Amniotic stem cell (primary cell): ENCODE data around the gene BRIP1.
"Not testable (repeated sequence)": the region's sequence is repeated elsewhere in the genome, so short reads cannot be mapped to it uniquely, and the experiment has no call there.

Experiments
- DNase-seq: peaks from one replicate; lab custom pipeline; 2025; lab: John Stamatoyannopoulos, UW

The BRIP1 gene

DNA sequence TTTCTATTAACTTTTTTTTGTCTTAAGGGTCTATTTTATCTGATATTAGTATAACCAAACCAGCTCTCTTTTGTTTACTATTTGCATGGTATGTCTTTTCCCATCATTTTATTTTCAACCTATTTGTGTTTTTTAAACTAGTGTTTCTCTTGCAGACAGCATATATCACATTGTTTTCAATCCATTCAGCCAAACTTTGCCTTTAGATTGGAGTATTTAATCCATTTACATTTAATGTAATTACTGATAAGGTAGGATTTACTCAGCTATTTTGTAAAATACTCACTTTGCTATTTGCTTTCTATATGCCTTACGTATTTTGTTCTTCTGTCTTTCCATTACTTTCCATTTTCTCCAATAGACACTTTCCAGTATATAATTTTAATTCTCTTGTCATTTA is 164.3 kb downstream of the BRIP1 start:
- no peak for DNase-seq

DNA sequence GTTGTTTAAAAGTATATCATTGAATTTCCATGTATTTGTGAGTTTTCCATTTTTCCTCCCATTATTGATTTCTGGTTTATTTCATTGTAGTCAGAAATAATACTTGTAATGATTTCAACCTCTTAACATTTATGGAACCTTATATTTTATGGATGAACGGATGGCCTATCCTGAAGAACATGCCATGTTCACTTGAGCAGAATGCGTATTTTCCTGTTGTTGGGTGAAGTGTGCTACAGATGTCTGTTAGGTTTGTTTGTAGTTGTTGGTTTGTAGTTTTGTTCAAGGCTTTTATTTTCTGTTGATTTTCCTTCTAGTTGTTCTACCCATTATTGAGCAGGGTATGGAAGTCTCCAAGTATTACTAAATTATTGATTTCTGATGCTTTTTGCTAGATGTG is 165.1 kb downstream of the BRIP1 start:
- DNase-seq: no peak

- no peak for DNase-seq
These were observed 167.5 kb downstream of the BRIP1 start for GRCh38 chr17:61695779-61696337.

- DNase-seq: no peak
These were observed 169.2 kb downstream of the BRIP1 start for GRCh38 chr17:61694095-61694494.

DNA sequence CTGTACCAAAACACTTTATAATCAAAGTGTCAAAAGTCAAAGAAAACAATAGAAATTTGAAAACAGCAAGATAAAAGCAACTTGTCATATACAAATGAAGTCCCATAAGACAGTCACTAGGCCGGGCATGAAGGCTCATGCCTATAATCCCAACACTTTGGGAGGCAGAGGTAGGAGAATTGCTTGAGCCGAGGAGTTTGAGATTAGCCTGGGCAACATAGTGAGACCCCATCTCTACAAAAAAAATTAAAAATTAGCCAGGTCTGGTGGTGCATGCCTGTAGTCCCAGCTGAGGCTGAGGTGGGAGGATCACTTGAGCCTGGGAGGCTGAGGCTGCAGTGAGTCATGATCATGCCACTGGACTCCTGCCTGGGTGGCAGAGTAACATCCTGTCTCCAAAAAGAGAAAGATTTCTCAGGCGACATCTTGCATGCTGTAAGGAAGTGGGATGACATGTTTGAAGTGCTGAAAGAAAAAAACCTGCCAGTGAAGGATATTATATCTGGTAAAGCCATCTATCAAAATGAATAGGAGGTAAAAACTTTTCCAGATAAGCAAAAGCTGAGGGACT is 173.6 kb downstream of the BRIP1 start:
- DNase-seq: no peak

DNA sequence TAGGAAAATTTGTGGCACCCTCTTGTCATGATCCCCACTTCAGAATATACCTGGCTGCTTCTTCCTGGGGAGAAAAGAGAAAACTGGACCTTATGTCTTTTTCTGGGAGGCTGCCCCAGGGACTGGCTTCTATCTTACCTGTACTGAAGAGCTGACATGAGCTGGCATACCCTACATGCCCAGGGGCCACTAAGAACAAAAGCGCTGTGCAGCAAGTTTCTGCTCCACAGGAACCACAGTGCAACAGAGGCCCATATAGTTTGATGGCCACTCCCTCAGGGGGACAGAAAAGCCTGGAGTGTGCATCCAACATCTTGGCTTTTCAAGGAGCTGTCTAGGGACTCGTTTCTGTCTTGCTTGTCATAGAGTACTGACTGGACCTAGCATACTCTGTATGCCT is 175.6 kb downstream of the BRIP1 start:
- no peak for DNase-seq

DNA sequence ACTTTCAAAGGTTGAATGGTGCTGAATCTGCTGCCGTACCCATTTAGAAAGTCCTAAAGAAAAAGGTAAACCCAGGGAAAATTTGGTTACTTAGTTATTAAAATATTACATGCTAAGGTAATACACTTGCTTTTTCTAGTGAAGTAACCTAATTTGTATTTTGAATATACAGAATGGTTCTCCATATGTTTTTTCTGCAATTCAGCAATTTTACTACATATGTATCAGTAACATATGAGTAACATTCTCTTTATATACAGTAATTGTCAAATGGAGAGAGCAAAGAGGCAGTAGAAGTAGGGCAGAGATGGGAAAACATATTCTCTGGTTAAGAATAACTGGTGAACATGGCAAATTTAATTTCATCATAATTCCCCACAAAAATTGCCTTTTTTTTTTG is 177.2 kb downstream of the BRIP1 start:
- no peak for DNase-seq

GRCh38 chr17:61684818-61685217 is 178.5 kb downstream of the BRIP1 start:
- no peak for DNase-seq

DNA sequence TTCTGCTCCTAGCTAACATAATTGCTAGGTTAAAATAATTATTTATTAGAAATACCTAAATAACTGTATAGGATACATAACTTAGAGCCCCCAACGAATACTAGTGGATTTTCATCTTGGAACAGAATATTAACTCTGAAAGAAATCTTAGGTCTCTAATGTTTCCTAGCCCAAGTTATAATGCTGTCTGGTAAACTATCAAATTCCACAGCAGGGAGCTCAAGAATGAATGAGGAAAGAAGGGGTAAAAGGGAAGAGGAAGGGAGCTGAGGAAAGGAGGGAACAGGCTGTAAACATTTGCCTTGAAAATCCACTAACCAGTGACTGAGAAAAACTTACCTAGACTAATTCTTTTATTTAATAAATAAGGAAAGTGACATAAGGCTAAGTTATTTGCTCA is 179.2 kb downstream of the BRIP1 start:
- no peak for DNase-seq

DNA sequence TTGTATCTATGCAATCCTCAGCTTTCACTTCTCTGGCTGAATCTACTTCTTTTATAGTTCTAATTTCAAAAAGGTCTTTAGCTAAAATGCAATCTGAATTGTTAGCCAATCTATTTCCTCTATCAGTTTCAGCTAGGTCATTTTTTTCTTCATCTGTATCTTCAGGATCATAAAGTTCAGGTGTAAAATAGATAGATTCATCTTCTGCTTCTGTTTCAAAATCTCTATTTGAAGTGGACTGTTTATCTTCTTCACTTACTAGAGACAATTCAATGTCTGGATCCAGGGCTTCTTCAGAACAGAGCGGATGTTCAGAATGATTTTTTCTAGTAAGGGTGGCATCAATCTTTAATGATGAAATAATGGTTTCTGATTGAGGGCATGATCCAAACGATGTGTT is 179.9 kb downstream of the BRIP1 start:
- no peak for DNase-seq

GRCh38 chr17:61680921-61681320 is 182.4 kb downstream of the BRIP1 start:
- no peak for DNase-seq

DNA sequence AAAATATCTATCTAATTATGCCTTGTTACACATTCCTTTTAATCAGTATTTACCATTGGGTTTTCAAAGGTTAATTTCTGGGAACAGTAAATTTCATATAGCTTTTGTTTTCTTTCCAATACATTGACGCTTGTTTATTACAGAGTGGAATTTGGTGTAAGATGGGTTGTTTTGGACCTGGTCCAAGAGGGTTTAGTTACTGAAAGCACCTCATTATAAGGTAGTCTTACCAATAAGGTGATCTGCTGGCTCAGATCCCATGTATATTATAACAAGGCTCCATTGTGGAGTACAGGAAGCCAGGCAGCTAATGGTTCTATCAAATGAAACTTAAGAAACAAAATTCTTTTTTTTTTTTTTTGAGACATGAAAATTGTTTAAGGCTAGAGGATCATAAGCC is 185.0 kb downstream of the BRIP1 start:
- DNase-seq: no peak

DNA sequence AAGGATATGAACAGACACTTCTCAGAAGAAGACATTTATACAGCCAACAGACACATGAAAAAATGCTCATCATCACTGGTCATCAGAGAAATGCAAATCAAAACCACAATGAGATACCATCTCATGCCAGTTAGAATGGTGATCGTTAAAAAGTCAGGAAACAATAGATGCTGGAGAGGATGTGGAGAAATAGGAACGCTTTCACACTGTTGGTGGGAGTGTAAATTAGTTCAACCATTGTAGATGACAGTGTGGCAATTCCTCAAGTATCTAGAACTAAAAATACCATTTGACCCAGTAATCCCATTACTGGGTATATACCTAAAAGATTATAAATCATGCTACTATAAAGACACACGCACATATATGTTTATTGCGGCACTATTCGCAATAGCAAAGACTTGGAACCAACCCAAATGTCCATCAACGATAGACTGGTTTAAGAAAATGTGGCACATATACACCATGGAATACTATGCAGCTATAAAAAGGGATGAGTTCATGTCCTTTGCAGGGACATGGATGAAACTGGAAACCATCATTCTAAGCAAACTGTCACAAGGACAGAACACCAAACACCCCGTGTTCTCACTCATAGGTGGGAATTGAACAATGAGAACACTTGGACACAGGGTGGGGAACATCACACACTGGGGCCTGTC is 186.0 kb downstream of the BRIP1 start:
- not testable (repeated sequence) for DNase-seq

DNA sequence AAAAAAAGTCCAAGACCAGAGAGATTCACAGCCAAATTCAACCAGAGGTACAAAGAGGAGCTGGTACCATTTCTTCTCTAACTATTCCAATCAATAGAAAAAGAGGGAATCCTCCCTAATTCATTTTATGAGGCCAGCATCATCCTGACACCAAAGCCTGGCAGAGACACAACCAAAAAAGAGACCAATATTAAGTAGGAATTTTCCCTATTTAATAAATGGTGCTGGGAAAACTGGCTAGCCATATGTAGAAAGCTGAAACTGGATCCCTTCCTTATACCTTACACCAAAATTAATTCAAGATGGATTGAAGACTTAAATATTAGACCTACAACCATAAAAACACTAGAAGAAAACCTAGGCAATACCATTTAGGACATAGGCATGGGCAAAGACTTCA is 186.8 kb downstream of the BRIP1 start:
- DNase-seq: not testable (repeated sequence)

DNA sequence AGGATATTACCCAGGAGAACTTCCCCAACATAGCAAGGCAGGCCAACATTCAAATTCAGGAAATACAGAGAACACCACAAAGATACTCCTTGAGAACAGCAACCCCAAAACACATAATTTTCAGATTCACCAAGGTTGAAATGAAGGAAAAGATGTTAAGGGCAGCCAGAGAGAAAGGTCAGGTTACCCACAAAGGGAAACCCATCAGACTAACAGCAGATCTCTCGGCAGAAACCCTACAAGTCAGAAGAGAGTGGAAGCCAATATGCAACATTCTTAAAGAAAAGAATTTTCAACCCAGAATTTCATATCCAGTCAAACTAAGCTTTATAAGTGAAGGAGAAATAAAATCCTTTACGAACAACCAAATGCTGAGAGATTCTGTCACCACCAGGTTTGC is 188.7 kb downstream of the BRIP1 start:
- DNase-seq: not testable (repeated sequence)

- not testable (repeated sequence) for DNase-seq
These were observed 190.1 kb downstream of the BRIP1 start for GRCh38 chr17:61673019-61673897.

GRCh38 chr17:61672140-61672539 is 191.2 kb downstream of the BRIP1 start:
- no peak for DNase-seq

GRCh38 chr17:61670691-61671090 is 192.6 kb downstream of the BRIP1 start:
- DNase-seq: no peak

- no peak for DNase-seq
These were observed 193.8 kb downstream of the BRIP1 start for GRCh38 chr17:61669522-61669921.

GRCh38 chr17:61668486-61668885 is 194.8 kb downstream of the BRIP1 start:
- no peak for DNase-seq

- not testable (repeated sequence) for DNase-seq
These were observed 196.8 kb downstream of the BRIP1 start for GRCh38 chr17:61666406-61667088.

- no peak for DNase-seq
These were observed 200.0 kb downstream of the BRIP1 start for GRCh38 chr17:61663310-61663709.
